GM19372 (cell line): ENCODE measurements around the gene EIF3J.
"Not testable (repeated sequence)": the region's sequence is repeated elsewhere in the genome, so short reads cannot be mapped to it uniquely, and the experiment has no call there.

Source experiments
- ATAC-seq: cut with Tn5 transposase; IDR thresholded peaks from one replicate; pipeline ENCODE4 v1.9.1; 2021; ENCODE audit warnings: mild to moderate bottlenecking, low read depth, moderate library complexity; ENCODE audit not compliant: unreplicated experiment

The EIF3J gene

GRCh38 chr15:44536962-44537734 lies at the start of gene EIF3J:
Gene EIF3J, plus strand, starts transcription at chr15:44537147. Its CDS starts 48 bp downstream, at chr15:44537195.
- peak; percentile 80 for ATAC-seq

- ATAC-seq, result no peak
These were observed 47.5 kb upstream of the EIF3J start for GRCh38 chr15:44489464-44489863.

GRCh38 chr15:44490622-44491021 lies 46.3 kb upstream of the EIF3J start:
- ATAC-seq, result no peak

GRCh38 chr15:44492040-44492439 lies 44.9 kb upstream of the EIF3J start:
- no peak for ATAC-seq

- no peak for ATAC-seq
These were observed 44.3 kb upstream of the EIF3J start for GRCh38 chr15:44492672-44493071.

- no peak for ATAC-seq
These were observed 41.4 kb upstream of the EIF3J start for GRCh38 chr15:44495562-44495961.

- ATAC-seq, result no peak
These were observed 36.4 kb upstream of the EIF3J start for GRCh38 chr15:44500555-44500954.

- no peak for ATAC-seq
These were observed 35.1 kb upstream of the EIF3J start for GRCh38 chr15:44501768-44502366.

- no peak for ATAC-seq
These were observed 20.5 kb upstream of the EIF3J start for GRCh38 chr15:44516436-44516835.

GRCh38 chr15:44519537-44519936 lies 17.4 kb upstream of the EIF3J start:
- ATAC-seq, result no peak

- ATAC-seq, result no peak
These were observed 11.9 kb upstream of the EIF3J start for GRCh38 chr15:44525018-44525417.

GRCh38 chr15:44527241-44527640 lies 9.7 kb upstream of the EIF3J start:
- ATAC-seq, result no peak

GRCh38 chr15:44529864-44530604 lies 6.9 kb upstream of the EIF3J start:
- no peak for ATAC-seq

- ATAC-seq, result no peak
These were observed 6.3 kb upstream of the EIF3J start for GRCh38 chr15:44530653-44531052.

- not testable (repeated sequence) for ATAC-seq
These were observed 4.7 kb upstream of the EIF3J start for GRCh38 chr15:44532275-44532674.

GRCh38 chr15:44532689-44533088 lies 4.3 kb upstream of the EIF3J start:
- no peak for ATAC-seq

GRCh38 chr15:44535092-44535491 lies 1.9 kb upstream of the EIF3J start:
- no peak for ATAC-seq

- no peak for ATAC-seq
These were observed 1.2 kb upstream of the EIF3J start for GRCh38 chr15:44535523-44536301.

GRCh38 chr15:44536302-44536961 lies 515 bp upstream of the EIF3J start:
- ATAC-seq, result peak; percentile 63

- ATAC-seq, result no peak
These were observed 841 bp downstream of the EIF3J start for GRCh38 chr15:44537735-44538240.
